NB4 (cell line): ENCODE results near the gene B3GALNT1.

Source experiments
- CTCF ChIP-seq: IDR thresholded peaks from one replicate; pipeline ENCODE4 v1.5.1; 2012; ENCODE audit warnings: low read depth, low read length
- POLR2A ChIP-seq: IDR thresholded peaks from 2 replicates; pipeline ENCODE4 v1.6.1; 2011; ENCODE audit warnings: mild to moderate bottlenecking; ENCODE audit not compliant: insufficient read length; ENCODE audit errors: extremely low read depth

- TF ChIP-seq CTCF: no peak
- TF ChIP-seq POLR2A: no peak
Observed at GRCh38 chr3:161108840-161109239, 3.7 kb upstream of the B3GALNT1 start.
